A204.1 (cell line): ENCODE measurements around the gene ASNSD1.
A peak's percentile ranks its signal among the peaks of the same experiment; 100 is the strongest.
"Not testable (repeated sequence)": the region's sequence is repeated elsewhere in the genome, so short reads cannot be mapped to it uniquely, and the experiment has no call there.

Experiments used
- FAIRE-seq: peaks from 2 replicates; lab custom pipeline; 2012; peaks lifted over from hg19 to GRCh38; lab: Jason Lieb, UNC

The ASNSD1 gene

GRCh38 chr2:189648846-189649509 is 12.3 kb upstream of the ASNSD1 start:
- no peak for FAIRE-seq

DNA sequence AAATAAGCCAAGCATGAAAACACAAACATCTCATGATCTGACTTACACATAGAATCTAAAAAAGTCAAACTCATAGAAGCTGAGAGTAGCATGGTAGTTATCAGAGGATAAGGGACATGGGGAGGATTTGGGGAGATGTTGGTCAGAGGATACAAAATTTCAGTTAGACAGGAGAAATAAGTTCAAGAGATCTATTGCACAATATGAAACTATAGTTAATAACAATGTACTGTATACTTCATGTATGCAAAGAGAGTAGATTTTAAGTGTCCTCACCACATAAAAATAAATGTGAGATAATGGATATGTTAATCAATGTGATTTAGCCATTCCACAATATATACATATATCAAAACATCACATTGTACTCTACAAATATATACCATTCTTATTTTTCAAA is 10.0 kb upstream of the ASNSD1 start:
- FAIRE-seq: peak; percentile 51

- not testable (repeated sequence) for FAIRE-seq
Measured at GRCh38 chr2:189653464-189653863, 7.8 kb upstream of the ASNSD1 start.

DNA sequence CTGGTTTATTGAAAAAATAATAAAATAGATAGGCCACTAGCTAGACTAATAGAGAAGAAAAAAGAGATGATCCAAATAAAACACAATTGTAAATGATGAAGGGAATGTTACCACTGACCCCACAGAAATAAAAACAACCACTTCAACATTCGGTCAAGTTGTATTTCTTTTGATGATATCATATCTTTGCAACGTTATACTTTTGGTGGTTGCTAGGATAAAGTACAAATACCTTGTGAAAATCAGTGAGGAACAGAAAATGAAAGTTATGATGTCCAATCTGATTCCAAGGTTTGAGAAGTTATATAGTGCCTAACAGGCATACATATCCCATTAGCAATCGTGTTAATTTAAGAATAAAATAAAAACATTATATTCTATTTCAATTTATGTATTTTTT is 6.6 kb upstream of the ASNSD1 start:
- FAIRE-seq: peak; percentile 34

DNA sequence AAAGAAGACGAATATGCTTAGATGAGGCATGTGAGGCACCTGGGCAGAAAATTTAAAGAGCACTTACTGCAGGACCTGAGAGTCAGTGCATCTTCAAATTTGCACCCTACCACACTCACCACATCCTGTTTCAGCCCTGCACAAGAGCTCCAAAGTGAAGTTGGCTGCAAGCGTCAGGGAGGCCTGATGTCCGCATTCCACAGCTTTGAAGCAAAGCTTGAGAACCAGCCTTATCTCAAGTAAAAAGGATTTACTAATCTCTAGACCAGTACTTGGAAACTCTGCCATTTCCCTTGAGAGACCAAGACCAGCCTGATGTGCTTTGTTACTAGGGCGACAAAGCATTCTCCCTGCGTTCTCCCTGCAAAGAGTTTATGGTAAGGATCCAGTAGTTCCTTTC is 3.4 kb upstream of the ASNSD1 start:
- FAIRE-seq: no peak

- FAIRE-seq: no peak
Measured at GRCh38 chr2:189658306-189659212, 2.7 kb upstream of the ASNSD1 start.

DNA sequence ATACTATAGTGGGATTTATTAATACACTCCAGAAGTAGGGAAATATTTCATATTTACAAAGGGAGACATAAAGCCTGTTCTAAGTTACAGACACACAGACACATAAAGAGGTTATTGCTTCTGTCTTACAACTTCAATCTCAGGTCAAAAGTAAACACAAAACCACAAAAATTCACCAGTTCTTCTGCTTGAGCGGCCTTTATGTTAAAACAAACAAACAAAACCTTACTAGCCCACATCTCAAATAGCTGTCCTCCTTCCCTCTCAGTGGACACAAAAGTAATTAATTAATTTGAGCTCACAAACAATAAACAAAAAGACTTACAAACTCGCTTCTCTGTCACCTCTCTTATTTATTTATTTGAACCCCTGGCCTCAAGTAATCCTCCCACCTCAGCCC is 1.5 kb upstream of the ASNSD1 start:
- no peak for FAIRE-seq

DNA sequence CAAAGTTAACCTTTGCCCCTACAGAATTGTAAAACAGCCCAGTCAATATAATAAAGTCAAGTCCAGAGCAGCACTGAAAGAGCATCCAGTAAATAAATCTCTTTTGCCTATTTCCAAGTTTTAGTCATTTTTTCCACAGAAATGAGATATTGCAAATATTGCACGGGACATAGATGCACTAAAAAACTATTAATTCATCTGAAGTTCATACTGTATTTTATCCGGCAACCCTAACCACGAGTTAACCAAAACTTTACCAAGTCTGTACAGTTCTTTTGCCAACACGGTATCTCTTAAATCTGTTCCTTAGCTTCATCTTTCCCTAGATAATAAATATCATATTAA is 484 bp upstream of the ASNSD1 start:
- no peak for FAIRE-seq

DNA sequence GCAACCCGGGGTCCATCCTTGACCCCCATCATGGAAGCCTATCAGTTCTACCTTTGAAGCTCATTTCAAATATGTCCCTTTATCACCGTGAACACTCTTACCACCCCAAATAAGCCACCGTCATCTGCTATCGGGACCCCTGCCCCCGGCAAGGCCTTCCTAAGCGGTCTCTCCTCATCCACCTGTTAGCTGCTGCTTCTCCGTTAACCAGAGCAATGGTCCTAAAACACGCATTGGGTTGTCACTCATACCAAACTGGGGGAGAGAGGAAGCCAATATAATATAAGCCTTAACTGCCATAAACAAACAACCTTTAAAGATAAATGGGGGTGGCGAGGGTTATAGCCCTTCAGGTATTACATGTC is 680 bp downstream of the ASNSD1 start:
- FAIRE-seq: no peak

GRCh38 chr2:189662669-189663226 is 1.5 kb downstream of the ASNSD1 start:
- FAIRE-seq: no peak

DNA sequence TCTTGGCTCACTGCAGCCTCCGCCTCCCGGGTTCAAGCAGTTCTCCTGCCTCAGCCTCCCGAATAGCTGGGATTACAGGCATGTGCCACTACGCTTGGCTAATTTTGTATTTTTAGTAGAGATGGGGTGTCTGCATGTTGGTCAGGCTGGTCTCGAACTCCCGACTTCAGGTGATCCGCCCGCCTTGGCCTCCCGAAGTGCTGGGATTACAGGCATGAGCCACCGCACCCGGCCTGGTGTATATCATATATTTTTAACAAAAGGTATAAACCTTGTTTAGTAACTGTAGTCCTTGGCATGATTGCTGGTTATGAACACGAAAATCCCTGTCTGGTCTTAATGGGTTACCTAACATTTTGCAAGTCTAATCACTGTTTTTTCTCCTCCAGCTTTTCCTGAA is 2.1 kb downstream of the ASNSD1 start:
- not testable (repeated sequence) for FAIRE-seq

DNA sequence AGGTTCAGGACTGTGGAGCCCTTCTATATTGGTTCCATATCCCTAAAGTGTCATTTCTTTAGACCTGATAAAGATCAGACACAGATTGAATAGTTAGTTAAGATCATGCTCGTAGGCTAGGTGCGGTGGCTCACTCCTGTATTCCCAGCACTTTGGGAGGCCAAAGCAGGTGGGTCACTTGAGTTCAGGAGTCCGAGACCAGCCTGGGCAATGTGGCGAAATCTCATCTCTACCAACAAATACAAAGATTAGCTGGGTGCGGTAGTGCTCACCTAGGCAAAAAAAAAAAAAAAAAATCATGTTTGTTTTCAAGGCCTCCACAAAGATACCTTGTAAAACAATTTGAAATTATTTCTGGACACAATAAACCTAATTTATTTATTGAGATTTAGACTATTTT is 8.7 kb downstream of the ASNSD1 start:
- no peak for FAIRE-seq

- no peak for FAIRE-seq
Measured at GRCh38 chr2:189673661-189674373, 12.6 kb downstream of the ASNSD1 start.

GRCh38 chr2:189674374-189675112 is 13.3 kb downstream of the ASNSD1 start, which contains the start of gene ANKAR:
TSS of gene ANKAR (plus strand) at chr2:189674670. CDS start at chr2:189676491, 1,821 bp downstream.
- no peak for FAIRE-seq

- no peak for FAIRE-seq
Measured at GRCh38 chr2:189676471-189676870, 15.2 kb downstream of the ASNSD1 start.

DNA sequence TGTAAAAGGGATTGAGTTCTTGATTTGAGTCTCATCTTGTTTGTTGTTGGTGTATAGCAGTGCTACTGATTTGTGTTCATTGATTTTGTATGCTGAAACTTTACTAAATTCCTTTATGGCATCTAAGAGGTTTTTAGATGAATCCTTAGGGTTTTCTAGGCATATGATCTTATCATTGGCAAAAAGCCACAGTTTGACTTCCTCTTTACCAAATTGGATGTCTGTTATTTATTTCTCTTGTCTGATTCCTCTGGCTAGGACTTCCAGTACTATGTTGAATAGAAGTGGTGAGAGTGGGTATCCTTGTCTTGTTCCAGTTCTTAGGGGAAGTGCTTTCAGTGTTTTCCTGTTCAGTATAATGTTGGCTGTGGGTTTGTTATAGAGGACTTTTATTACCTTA is 18.0 kb downstream of the ASNSD1 start:
- no peak for FAIRE-seq

DNA sequence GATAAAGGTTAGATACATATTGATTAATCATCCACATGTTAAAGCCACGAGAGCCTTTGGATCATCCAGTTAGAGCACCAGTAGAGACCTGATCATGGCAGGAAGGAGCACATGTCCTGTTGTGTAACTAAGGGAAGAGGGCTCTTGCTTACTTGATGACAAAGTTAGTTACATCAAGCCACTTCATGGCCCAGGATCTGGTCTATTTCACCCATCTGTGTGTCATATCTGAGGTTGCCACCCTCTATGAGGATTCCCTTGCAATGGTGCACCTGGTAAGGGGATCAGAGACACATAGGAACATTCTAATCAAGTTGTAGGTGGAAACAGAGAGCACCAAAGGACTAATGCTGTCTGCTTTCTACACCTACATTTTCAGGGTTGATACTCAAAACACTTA is 19.9 kb downstream of the ASNSD1 start:
- FAIRE-seq: no peak

GRCh38 chr2:189681903-189682302 is 20.6 kb downstream of the ASNSD1 start:
- FAIRE-seq: no peak

GRCh38 chr2:189683348-189683747 is 22.1 kb downstream of the ASNSD1 start:
- FAIRE-seq: no peak

- FAIRE-seq: no peak
Measured at GRCh38 chr2:189684811-189685210, 23.6 kb downstream of the ASNSD1 start.

DNA sequence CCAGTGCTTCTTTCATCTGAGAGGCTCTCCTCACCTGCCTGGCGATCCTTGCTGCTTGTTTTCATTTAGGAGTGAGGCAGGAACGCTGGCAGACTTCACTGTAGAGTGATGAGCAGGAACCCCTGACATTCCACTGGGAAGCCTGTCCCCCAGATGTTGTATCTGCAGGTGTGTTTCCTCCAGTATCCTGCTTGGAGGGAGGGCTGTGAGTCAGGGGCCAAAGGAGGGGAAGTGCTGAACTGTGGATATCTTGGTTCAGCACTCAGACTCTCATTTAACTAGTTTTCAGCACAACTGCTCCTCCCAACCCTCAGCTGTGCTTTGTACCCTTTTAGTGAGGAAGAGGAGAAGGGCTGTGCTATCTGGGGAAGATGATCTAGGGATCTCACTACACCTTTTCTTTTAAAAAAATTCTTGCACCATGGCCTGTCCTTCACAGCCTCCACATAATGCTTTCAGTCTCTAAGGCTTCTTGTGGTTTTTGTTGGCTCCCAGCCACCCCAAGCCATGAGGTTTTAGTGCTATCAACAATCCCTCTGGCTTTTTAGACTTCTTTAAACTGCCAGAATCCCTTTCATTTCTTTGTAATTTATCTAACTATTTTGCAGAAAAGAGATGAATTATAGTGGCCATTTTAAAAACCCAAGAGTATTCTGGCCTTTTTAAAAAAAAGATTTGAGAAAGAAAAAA is 24.4 kb downstream of the ASNSD1 start:
- no peak for FAIRE-seq
